Measurements from ENCODE around the gene SGPL1. TPM values are rescaled to one million over a fixed set of nuclear protein-coding genes. Genes with fewer than 3 reads are reported as not detected.
A peak's percentile ranks its signal among the peaks of the same experiment; 100 is the strongest.

Gene SGPL1
- polyA plus RNA-seq, 1 donor: 49.0 TPM

DNA sequence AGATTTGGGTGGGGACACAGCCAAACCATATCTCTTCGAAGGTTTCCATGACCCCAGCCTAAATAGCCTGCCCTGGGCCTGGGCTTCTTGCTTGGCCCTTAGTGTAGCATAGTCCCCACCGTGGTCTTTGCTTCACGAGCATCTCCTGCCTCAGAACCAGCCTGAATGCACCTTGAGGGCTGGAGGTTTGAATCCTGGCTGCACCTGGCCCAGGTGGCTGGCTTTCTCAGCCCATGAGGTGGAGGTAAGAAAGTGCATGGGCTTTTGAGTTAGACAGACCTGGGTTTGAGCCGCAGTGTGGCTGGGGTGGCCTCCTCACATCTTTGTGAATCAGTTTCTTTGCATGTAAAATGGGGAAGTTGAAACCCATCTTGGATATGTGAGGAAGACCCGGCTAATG lies 96.8 kb downstream of the SGPL1 start:
- Histone ChIP-seq H3K9me3 (ENCODE audit: control insufficient read depth, low read depth, low read length) (no peaks in the 10 kb centered on the region), H3K36me3 (ENCODE audit: control insufficient read depth, insufficient read depth, low read length) (no peaks in the 10 kb centered on the region)

DNA sequence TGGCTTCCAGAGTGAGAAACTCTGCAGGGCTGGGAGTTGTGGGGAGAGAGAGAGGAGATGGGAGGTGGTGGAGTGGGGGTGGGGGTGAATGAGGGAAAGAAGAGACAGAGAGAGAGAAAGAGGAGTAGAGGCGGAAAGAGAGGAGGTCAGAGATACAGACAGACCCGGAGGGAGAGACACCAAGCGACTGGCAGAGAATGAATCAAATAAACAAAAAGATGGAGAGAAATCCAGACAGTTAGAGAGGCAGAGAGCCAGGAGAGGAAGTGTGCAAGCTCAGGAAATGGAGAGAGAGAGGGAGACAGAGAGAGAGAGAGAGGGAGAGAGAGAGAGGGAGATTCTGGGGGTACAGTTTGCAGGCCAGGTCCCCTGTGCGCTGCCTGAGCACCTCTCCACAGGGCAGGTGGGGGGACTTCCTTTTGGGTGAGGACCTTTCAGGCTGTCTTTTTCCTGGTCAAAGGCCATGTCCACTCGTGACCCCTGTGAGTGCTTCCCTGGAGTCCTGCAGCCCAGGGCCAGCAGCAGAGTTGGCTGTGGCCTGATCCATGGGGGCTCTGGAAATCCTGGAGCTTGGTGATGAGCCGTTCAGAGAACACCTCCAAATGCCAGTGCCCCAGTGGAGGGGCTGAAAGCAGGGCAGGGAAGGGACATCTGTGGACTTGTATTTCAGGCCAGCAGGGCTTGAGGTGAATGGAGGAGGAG lies 97.6 kb downstream of the SGPL1 start:
- no peak overlapping the region for H3K27ac ChIP-seq (ENCODE audit: low read length)
- no peaks in the 10 kb centered on the region for H3K9me3 ChIP-seq (ENCODE audit: control insufficient read depth, low read depth, low read length)
- WGBS (ENCODE audit: insufficient coverage, low lambda C conversion rate): 67% methylated on average over 3 of the region's 6 CpGs
- peaks cover 7% of the 10 kb centered on the region for H3K27me3 ChIP-seq (ENCODE audit: control insufficient read depth, insufficient read depth, low read length)
- no peaks in the 10 kb centered on the region for H3K36me3 ChIP-seq (ENCODE audit: control insufficient read depth, insufficient read depth, low read length)
- no peak for DNase-seq
- no peak overlapping the region for H3K4me3 ChIP-seq (ENCODE audit: low read length)
- H3K4me1 ChIP-seq (ENCODE audit: control insufficient read depth, insufficient read depth, low read length): no peaks in the 10 kb centered on the region

More for the DNA sequence above, 96.8 kb downstream of the SGPL1 start:
- Histone ChIP-seq H3K4me3 (ENCODE audit: low read length) (no peak overlapping the region), H3K4me1 (ENCODE audit: control insufficient read depth, insufficient read depth, low read length) (peaks cover 4% of the 10 kb centered on the region), H3K27ac (ENCODE audit: low read length) (no peak overlapping the region), H3K27me3 (ENCODE audit: control insufficient read depth, insufficient read depth, low read length) (peaks cover 4% of the 10 kb centered on the region)
- no peak for DNase-seq
- WGBS (ENCODE audit: insufficient coverage, low lambda C conversion rate): no CpG with 5 or more reads among the region's 5 CpGs

DNA sequence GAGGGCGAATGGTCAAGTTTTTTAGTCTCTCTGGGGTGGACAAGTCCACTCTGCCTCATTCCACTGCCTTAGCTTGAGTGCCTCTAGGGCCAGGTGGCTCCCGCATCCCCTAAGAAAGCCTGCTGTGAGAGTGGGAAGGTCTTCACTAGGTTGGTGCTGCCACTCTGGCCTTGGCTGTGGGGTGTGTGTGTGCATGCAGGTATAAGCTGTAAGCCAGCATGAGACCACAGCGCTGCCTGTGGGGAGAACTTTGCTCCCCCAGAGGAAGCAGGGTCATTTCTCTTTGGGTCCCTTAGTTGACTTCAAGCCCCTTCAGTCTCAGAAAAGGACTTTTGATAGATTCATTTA lies 98.1 kb downstream of the SGPL1 start:
- no peak overlapping the region for H3K27ac ChIP-seq (ENCODE audit: low read length)
- H3K36me3 ChIP-seq (ENCODE audit: control insufficient read depth, insufficient read depth, low read length): no peaks in the 10 kb centered on the region
- no peaks in the 10 kb centered on the region for H3K4me1 ChIP-seq (ENCODE audit: control insufficient read depth, insufficient read depth, low read length)
- no peak overlapping the region for H3K4me3 ChIP-seq (ENCODE audit: low read length)
- no peaks in the 10 kb centered on the region for H3K9me3 ChIP-seq (ENCODE audit: control insufficient read depth, low read depth, low read length)
- peaks cover 8% of the 10 kb centered on the region for H3K27me3 ChIP-seq (ENCODE audit: control insufficient read depth, insufficient read depth, low read length)
- no peak for DNase-seq
- no CpG with 5 or more reads among the region's 3 CpGs for WGBS (ENCODE audit: insufficient coverage, low lambda C conversion rate)

DNA sequence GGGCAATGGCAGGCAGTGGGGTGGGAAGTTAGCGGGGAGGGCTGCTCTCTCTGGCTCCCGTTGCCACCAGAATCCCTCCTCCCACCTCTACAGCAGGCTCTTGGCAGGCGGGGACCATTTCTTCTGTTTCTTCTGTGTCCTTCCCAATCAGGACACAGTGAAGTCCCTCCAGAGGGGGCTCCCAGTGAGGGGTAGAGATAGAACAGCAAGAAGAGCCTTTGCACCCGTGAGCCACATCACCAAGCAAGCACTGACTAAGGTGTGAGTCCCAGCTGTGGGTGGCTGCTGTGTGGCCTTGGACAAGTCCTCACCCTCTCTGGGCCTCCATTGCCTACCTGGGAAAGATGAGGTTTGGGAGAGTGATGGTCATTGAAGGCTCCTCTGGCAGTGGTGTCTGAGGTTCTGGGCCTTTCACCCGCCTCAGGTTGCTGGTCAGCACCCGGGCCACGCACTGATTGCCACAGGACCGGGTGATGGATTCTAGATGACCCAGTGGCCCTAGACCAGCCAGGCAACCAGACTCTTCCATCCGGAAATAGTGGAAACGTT lies 98.6 kb downstream of the SGPL1 start:
- H3K4me1 ChIP-seq (ENCODE audit: control insufficient read depth, insufficient read depth, low read length): no peaks in the 10 kb centered on the region
- no peaks in the 10 kb centered on the region for H3K36me3 ChIP-seq (ENCODE audit: control insufficient read depth, insufficient read depth, low read length)
- 40% methylated on average over 1 of the region's 10 CpGs for WGBS (ENCODE audit: insufficient coverage, low lambda C conversion rate)
- DNase-seq: no peak
- peaks cover 10% of the 10 kb centered on the region for H3K27me3 ChIP-seq (ENCODE audit: control insufficient read depth, insufficient read depth, low read length)
- H3K9me3 ChIP-seq (ENCODE audit: control insufficient read depth, low read depth, low read length): no peaks in the 10 kb centered on the region
- no peak overlapping the region for H3K27ac ChIP-seq (ENCODE audit: low read length)
- H3K4me3 ChIP-seq (ENCODE audit: low read length): no peak overlapping the region

DNA sequence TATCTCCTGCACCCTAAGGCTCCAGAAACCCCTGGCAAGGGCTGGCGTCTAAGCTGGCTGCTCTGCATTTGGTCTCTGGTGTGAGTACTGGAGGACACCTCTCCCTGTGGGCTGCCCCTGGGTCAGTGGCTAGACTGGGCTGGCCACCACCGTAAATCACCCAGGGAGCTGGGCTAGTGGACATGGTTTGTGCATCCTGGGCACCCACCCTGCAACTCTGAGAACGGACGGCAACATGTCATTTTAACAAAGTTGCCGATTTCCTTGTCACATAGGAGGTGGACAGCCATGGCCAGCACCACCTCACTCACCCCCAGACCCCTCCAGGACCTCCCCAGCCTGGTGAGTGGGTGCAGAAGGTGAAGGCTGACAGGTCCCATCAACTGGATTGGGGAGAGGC lies 99.5 kb downstream of the SGPL1 start:
- Histone ChIP-seq H3K9me3 (ENCODE audit: control insufficient read depth, low read depth, low read length) (no peaks in the 10 kb centered on the region), H3K36me3 (ENCODE audit: control insufficient read depth, insufficient read depth, low read length) (no peaks in the 10 kb centered on the region), H3K4me3 (ENCODE audit: low read length) (no peak overlapping the region), H3K27ac (ENCODE audit: low read length) (no peak overlapping the region), H3K27me3 (ENCODE audit: control insufficient read depth, insufficient read depth, low read length) (peaks cover 10% of the 10 kb centered on the region), H3K4me1 (ENCODE audit: control insufficient read depth, insufficient read depth, low read length) (no peaks in the 10 kb centered on the region)
- no CpG with 5 or more reads among the region's 5 CpGs for WGBS (ENCODE audit: insufficient coverage, low lambda C conversion rate)
- no peak for DNase-seq

DNA sequence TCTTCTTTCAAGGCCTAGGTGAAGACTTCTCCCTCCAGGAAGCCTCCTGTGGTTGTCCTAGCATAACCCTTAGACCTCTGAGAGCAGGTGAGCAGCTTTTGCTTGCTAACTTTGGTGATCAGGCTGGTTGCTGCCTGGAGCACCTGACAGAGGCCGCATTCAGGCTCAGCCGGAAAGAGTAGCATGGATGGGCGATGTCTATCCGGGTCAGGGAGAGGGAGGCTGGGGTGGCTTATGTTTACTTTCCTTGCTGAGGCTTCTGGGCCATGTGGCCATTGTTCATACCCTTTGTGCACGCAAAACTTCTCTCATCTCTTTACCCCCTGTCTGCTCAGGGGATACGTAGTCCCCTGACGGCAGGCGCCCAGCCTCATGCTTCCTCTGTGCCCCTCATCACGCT lies 100.1 kb downstream of the SGPL1 start:
- no peaks in the 10 kb centered on the region for H3K4me1 ChIP-seq (ENCODE audit: control insufficient read depth, insufficient read depth, low read length)
- WGBS (ENCODE audit: insufficient coverage, low lambda C conversion rate): no CpG with 5 or more reads among the region's 9 CpGs
- DNase-seq: no peak

DNA sequence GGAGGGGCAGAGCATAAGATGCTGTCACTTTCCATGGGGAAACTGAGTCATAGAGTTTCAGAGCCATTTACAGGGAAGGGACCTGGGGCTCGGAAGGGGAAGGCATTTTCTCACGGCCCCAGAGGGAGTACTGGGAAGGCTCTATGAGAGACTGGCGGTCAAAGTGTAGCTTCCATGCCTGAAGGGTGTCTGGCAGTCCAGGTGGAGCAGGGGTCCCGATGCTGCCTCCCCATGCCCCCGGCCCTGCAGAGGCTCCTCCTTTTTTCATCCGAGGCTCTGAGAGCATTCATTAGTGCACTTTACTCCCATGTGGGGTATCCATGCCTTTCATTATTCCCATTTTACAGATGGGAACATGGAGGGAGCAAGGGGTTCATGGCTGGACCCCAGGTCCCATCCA lies 100.5 kb downstream of the SGPL1 start:
- Histone ChIP-seq H3K4me1 (ENCODE audit: control insufficient read depth, insufficient read depth, low read length) (no peaks in the 10 kb centered on the region), H3K9me3 (ENCODE audit: control insufficient read depth, low read depth, low read length) (no peaks in the 10 kb centered on the region), H3K4me3 (ENCODE audit: low read length) (no peak overlapping the region), H3K27ac (ENCODE audit: low read length) (no peak overlapping the region), H3K27me3 (ENCODE audit: control insufficient read depth, insufficient read depth, low read length) (peaks cover 10% of the 10 kb centered on the region), H3K36me3 (ENCODE audit: control insufficient read depth, insufficient read depth, low read length) (no peaks in the 10 kb centered on the region)
- no CpG with 5 or more reads among the region's 6 CpGs for WGBS (ENCODE audit: insufficient coverage, low lambda C conversion rate)
- no peak for DNase-seq

More for the DNA sequence above, 100.1 kb downstream of the SGPL1 start:
- H3K36me3 ChIP-seq (ENCODE audit: control insufficient read depth, insufficient read depth, low read length): no peaks in the 10 kb centered on the region
- peaks cover 10% of the 10 kb centered on the region for H3K27me3 ChIP-seq (ENCODE audit: control insufficient read depth, insufficient read depth, low read length)
- H3K4me3 ChIP-seq (ENCODE audit: low read length): no peak overlapping the region
- H3K27ac ChIP-seq (ENCODE audit: low read length): no peak overlapping the region
- no peaks in the 10 kb centered on the region for H3K9me3 ChIP-seq (ENCODE audit: control insufficient read depth, low read depth, low read length)

DNA sequence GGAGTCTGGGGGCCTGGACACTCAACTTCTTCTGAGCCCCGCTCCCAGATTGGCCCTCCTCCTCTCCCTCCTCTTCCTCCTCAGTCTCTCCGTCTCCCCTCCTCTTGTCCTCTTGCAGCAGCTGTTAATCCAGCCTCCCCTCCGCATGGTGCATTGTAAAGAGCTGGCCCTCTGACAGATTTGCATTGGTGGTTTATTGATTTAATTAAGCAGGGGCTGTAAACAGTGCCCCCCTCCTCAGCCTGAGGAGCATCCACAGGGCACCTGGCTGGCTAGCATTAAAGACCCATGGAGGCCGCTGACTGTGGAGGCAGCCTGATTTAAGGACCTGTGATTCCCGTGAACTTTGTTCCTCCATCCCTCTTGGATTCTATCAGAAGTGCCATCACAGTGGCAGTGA lies 101.5 kb downstream of the SGPL1 start:
- Histone ChIP-seq H3K4me3 (ENCODE audit: low read length) (no peak overlapping the region), H3K27me3 (ENCODE audit: control insufficient read depth, insufficient read depth, low read length) (peaks cover 10% of the 10 kb centered on the region), H3K9me3 (ENCODE audit: control insufficient read depth, low read depth, low read length) (no peaks in the 10 kb centered on the region), H3K4me1 (ENCODE audit: control insufficient read depth, insufficient read depth, low read length) (no peaks in the 10 kb centered on the region), H3K27ac (ENCODE audit: low read length) (no peak overlapping the region), H3K36me3 (ENCODE audit: control insufficient read depth, insufficient read depth, low read length) (no peaks in the 10 kb centered on the region)
- no CpG with 5 or more reads among the region's 5 CpGs for WGBS (ENCODE audit: insufficient coverage, low lambda C conversion rate)
- DNase-seq: no peak

DNA sequence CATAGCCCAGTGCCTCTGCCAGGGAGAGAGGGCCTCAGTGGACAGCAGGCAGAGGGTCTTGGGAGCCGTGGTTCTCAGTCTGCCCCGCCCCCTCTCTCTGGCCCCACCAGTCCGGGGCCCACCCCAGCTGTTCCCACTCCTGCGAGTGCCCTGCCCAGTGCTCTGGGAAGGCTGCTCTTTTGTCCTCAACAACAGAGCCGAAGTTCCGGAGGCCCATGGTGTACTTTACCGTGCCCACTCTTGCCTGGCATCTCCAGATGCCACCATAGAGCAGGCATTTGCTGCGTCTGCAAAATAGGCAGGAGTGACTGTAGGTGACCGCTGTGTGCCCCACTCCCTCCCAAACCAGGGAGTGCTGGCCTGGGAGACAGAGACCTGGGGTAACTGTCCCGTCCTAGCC lies 101.9 kb downstream of the SGPL1 start:
- Histone ChIP-seq H3K27me3 (ENCODE audit: control insufficient read depth, insufficient read depth, low read length) (peaks cover 10% of the 10 kb centered on the region), H3K4me3 (ENCODE audit: low read length) (no peak overlapping the region), H3K9me3 (ENCODE audit: control insufficient read depth, low read depth, low read length) (no peaks in the 10 kb centered on the region), H3K27ac (ENCODE audit: low read length) (no peak overlapping the region), H3K4me1 (ENCODE audit: control insufficient read depth, insufficient read depth, low read length) (no peaks in the 10 kb centered on the region), H3K36me3 (ENCODE audit: control insufficient read depth, insufficient read depth, low read length) (no peaks in the 10 kb centered on the region)
- no CpG with 5 or more reads among the region's 10 CpGs for WGBS (ENCODE audit: insufficient coverage, low lambda C conversion rate)
- DNase-seq: no peak

DNA sequence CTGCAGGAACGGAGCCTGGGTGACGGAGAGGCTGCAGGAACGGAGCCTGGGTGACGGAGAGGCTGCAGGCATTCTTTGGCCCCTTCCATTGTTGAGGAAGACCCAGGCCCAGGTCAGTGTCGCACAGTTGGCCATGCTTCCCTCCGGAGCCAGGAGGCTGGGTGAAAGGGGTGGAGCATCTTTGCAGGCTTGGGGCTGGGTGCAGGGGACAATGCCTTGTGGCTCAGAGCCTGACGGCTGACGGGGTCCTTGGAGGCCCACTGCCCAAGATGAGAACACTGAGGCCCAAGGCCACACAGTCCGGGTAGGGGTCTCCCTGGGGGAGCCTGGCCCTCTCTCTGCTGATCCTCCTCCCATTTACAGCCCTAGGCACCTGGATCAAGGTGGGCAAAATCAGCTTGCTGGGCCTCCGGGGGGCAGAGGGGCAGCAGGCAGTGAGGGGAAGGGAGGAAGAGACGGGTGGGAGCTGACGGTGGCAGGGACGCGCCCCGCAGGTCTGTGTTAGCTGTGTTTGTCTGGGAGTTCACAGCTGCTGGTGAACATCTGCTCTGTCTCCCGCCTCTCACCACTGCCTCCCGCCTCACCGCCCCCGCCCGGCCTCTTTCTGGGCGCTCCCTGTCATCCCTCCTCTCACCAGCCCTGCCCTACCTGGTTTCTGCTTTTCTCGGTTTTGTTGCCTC lies 103.2 kb downstream of the SGPL1 start:
- peak; percentile 34 to 44 for DNase-seq
- Histone ChIP-seq H3K27me3 (ENCODE audit: control insufficient read depth, insufficient read depth, low read length) (peaks cover 10% of the 10 kb centered on the region), H3K4me3 (ENCODE audit: low read length) (no peak overlapping the region), H3K27ac (ENCODE audit: low read length) (no peak overlapping the region), H3K36me3 (ENCODE audit: control insufficient read depth, insufficient read depth, low read length) (no peaks in the 10 kb centered on the region), H3K4me1 (ENCODE audit: control insufficient read depth, insufficient read depth, low read length) (no peaks in the 10 kb centered on the region), H3K9me3 (ENCODE audit: control insufficient read depth, low read depth, low read length) (no peaks in the 10 kb centered on the region)
- WGBS (ENCODE audit: insufficient coverage, low lambda C conversion rate): no CpG with 5 or more reads among the region's 22 CpGs
